Cardiac muscle cell (in vitro differentiated cells and primary cell): Measurements from ENCODE around the gene MFRP. TPM values are rescaled to one million over a fixed set of nuclear protein-coding genes. Genes with fewer than 3 reads are reported as not detected.

ENCODE experiments used
- DNase-seq, 2 donors: peaks; one replicate each; pipeline versions ENCODE4 v3.0.0 to v3.0.0-alpha.2; 2010 to 2017; ENCODE audit warnings: low read depth in 1 of 2, low spot score in 1 of 2
- H3K27ac ChIP-seq: fragments of 200-600 bp; sonication (generic); 2 replicates; pipeline ENCODE4 v1.5.1; 2016
- H3K27me3 ChIP-seq: fragments of 200-600 bp; sonication (generic); 2 replicates; pipeline ENCODE4 v1.6.0; 2016; ENCODE audit warnings: control low read depth
- H3K36me3 ChIP-seq: fragments of 200-600 bp; sonication (generic); 2 replicates; pipeline ENCODE4 v1.5.1; 2016; ENCODE audit warnings: control low read depth
- H3K4me1 ChIP-seq: fragments of 200-600 bp; sonication (generic); 2 replicates; pipeline ENCODE4 v1.8.1; 2017; ENCODE audit warnings: low read depth, mild to moderate bottlenecking, mixed run types
- H3K4me3 ChIP-seq: fragments of 200-600 bp; sonication (generic); 2 replicates; pipeline ENCODE4 v1.5.1; 2016; ENCODE audit warnings: mild to moderate bottlenecking
- H3K9me3 ChIP-seq: fragments of 200-600 bp; sonication (generic); 2 replicates; pipeline ENCODE4 v1.5.1; 2017; ENCODE audit warnings: low read depth, mild to moderate bottlenecking, control low read depth
- CTCF ChIP-seq: IDR thresholded peaks from 2 replicates; pipeline ENCODE4 v1.5.1; 2012; ENCODE audit warnings: low read depth, mild to moderate bottlenecking, low read length
- polyA plus RNA-seq: library from polyadenylated mRNA; unstranded; fragments of >200 nt; fragmentation: Nextera tagmentation; extraction: Ambion mirVana; gene quantifications from 2 replicates; pipeline ENCODE4 v1.2.1, GENCODE V29; 2016
- total RNA-seq: library from RNA; depleted of rRNA; stranded (reverse); fragments of >200 nt; gene quantifications from 2 replicates; pipeline ENCODE4 v1.2.3, GENCODE V29; 2016

MFRP gene
- total and polyA plus RNA-seq, 2 experiments from 2014 or later = not detected

GRCh38 chr11:119382101-119382500, 35.6 kb upstream of the MFRP start:
- TF ChIP-seq CTCF = no peak
- no peaks in the 10 kb centered on the region for H3K36me3 ChIP-seq
- DNase-seq = no peak
- H3K4me1 ChIP-seq = peaks cover 33% of the 10 kb centered on the region
- peak overlapping the region; percentile 19 for H3K4me3 ChIP-seq
- H3K27me3 ChIP-seq = peaks cover 12% of the 10 kb centered on the region
- H3K27ac ChIP-seq = no peak overlapping the region
- no peaks in the 10 kb centered on the region for H3K9me3 ChIP-seq

GRCh38 chr11:119381181-119381988, 34.9 kb upstream of the MFRP start, which contains the start of gene USP2:
TSS of gene USP2 (minus strand) at chr11:119381690. CDS start at chr11:119373480, 8,210 bp downstream.
- Histone ChIP-seq H3K27ac (peak within 1 kb of the TSS; percentile 76), H3K36me3 (no peaks in the 10 kb centered on the region), H3K4me1 (peaks cover 40% of the 10 kb centered on the region), H3K9me3 (no peaks in the 10 kb centered on the region), H3K27me3 (peaks cover 12% of the 10 kb centered on the region), H3K4me3 (peak within 1 kb of the TSS; percentile 50)
- DNase-seq = peak; percentile 97 to 99
- peak; percentile 87 for TF ChIP-seq CTCF

- Histone ChIP-seq H3K36me3 (no peaks in the 10 kb centered on the region), H3K4me3 (peak overlapping the region; percentile 50), H3K27ac (peak overlapping the region; percentile 76), H3K27me3 (peaks cover 12% of the 10 kb centered on the region), H3K9me3 (no peaks in the 10 kb centered on the region), H3K4me1 (peaks cover 45% of the 10 kb centered on the region)
- DNase-seq = peak in 1 of 2 donors; percentile 62
- TF ChIP-seq CTCF = no peak
These were observed 34.3 kb upstream of the MFRP start for GRCh38 chr11:119380827-119381180.

GRCh38 chr11:119380160-119380826, 33.8 kb upstream of the MFRP start:
- Histone ChIP-seq H3K27me3 (peaks cover 12% of the 10 kb centered on the region), H3K4me3 (peak overlapping the region; percentile 50)
- no peak for TF ChIP-seq CTCF

GRCh38 chr11:119378851-119379465, 32.5 kb upstream of the MFRP start:
- H3K4me1 ChIP-seq = peaks cover 62% of the 10 kb centered on the region
- peak in 1 of 2 donors; percentile 83 for DNase-seq
- H3K27me3 ChIP-seq = peaks cover 7% of the 10 kb centered on the region
- H3K4me3 ChIP-seq = peak overlapping the region; percentile 43
- TF ChIP-seq CTCF = no peak
- no peaks in the 10 kb centered on the region for H3K9me3 ChIP-seq
- peak overlapping the region; percentile 98 for H3K27ac ChIP-seq
- H3K36me3 ChIP-seq = no peaks in the 10 kb centered on the region

More at GRCh38 chr11:119380160-119380826, 33.8 kb upstream of the MFRP start:
- Histone ChIP-seq H3K36me3 (no peaks in the 10 kb centered on the region), H3K4me1 (peaks cover 50% of the 10 kb centered on the region), H3K9me3 (no peaks in the 10 kb centered on the region), H3K27ac (peak overlapping the region; percentile 76)
- no peak for DNase-seq
